HG02642 (cell line): Measurements from ENCODE around the gene ZNF688.
A peak's percentile ranks its signal among the peaks of the same experiment; 100 is the strongest.

Source experiments
- ATAC-seq: cut with Tn5 transposase; IDR thresholded peaks from one replicate; pipeline ENCODE4 v1.9.1; 2021; ENCODE audit warnings: mild to moderate bottlenecking; ENCODE audit not compliant: unreplicated experiment, poor library complexity

The ZNF688 gene

GRCh38 chr16:30588651-30589050 is 17.1 kb upstream of the ZNF688 start:
- no peak for ATAC-seq

GRCh38 chr16:30585400-30586191 is 14.1 kb upstream of the ZNF688 start, which contains the start of gene ZNF785:
TSS of gene ZNF785 (minus strand) at chr16:30585697. CDS start at chr16:30585611, 86 bp downstream.
- peak; percentile 96 for ATAC-seq

- ATAC-seq = peak; percentile 33
Measured at GRCh38 chr16:30585022-30585399, 13.5 kb upstream of the ZNF688 start.

GRCh38 chr16:30582611-30583340 is 11.3 kb upstream of the ZNF688 start:
- no peak for ATAC-seq

GRCh38 chr16:30581457-30581856 is 9.9 kb upstream of the ZNF688 start:
- no peak for ATAC-seq

- ATAC-seq = no peak
Measured at GRCh38 chr16:30574678-30575077, 3.2 kb upstream of the ZNF688 start.

GRCh38 chr16:30570636-30571444 is 674 bp downstream of the ZNF688 start:
- ATAC-seq = no peak

- no peak for ATAC-seq
Measured at GRCh38 chr16:30569746-30570635, 1.5 kb downstream of the ZNF688 start.

- no peak for ATAC-seq
Measured at GRCh38 chr16:30569281-30569680, 2.2 kb downstream of the ZNF688 start.

- no peak for ATAC-seq
Measured at GRCh38 chr16:30567991-30568638, 3.4 kb downstream of the ZNF688 start.

- no peak for ATAC-seq
Measured at GRCh38 chr16:30567160-30567990, 4.1 kb downstream of the ZNF688 start.

- ATAC-seq = no peak
Measured at GRCh38 chr16:30566531-30566930, 5.0 kb downstream of the ZNF688 start.

- no peak for ATAC-seq
Measured at GRCh38 chr16:30565984-30566383, 5.5 kb downstream of the ZNF688 start.

GRCh38 chr16:30565526-30565925 is 6.0 kb downstream of the ZNF688 start:
- no peak for ATAC-seq

GRCh38 chr16:30562021-30562420 is 9.5 kb downstream of the ZNF688 start:
- ATAC-seq = no peak

- no peak for ATAC-seq
Measured at GRCh38 chr16:30561089-30561816, 10.3 kb downstream of the ZNF688 start.

GRCh38 chr16:30559690-30560089 is 11.8 kb downstream of the ZNF688 start:
- no peak for ATAC-seq
